HCT116 (cell line): Measurements from ENCODE around the gene CACNA1E. TPM values are rescaled to one million over a fixed set of nuclear protein-coding genes. Genes with fewer than 3 reads are reported as not detected.

Experiments used
- ATAC-seq: fragments of 200-7000 bp; cut with Tn5 transposase; 2 replicates; pipeline ENCODE4 v1.9.1; 2020; ENCODE audit warnings: mild to moderate bottlenecking, moderate library complexity
- BruUV-seq: library from RNA; stranded (reverse); fragments of 400-500 nt; replicated peaks from 2 replicates; lab custom pipeline; 2021; lab: Mats Ljungman, UMichigan
- CTCF ChIA-PET: fragments of 300-600 bp; sonication (Branson Sonifier 250); formaldehyde crosslinking; loops from one replicate; lab custom pipeline; 2021; ENCODE audit warnings: antibody characterized with exemption; lab: Charles Lee
- POLR2A ChIA-PET: fragments of 300-600, 350-600 bp; sonication (Branson Sonifier 250); formaldehyde crosslinking; loops from one replicate; lab custom pipeline; 2021; ENCODE audit warnings: antibody characterized with exemption; lab: Charles Lee
- RAD21 ChIA-PET, 2 experiments: fragments of 300-600 bp; sonication (Branson Sonifier 250); formaldehyde crosslinking; loops; one replicate each; lab custom pipeline; 2023; ENCODE audit warnings: low total read pairs in 2 of 2; ENCODE audit not compliant: uncharacterized antibody in 2 of 2, unreplicated experiment in 2 of 2, low non-redundant PET in 1 of 2; lab: Charles Lee
- DNase-seq: peaks from one replicate; pipeline ENCODE4 v3.0.0-alpha.2; 2010; ENCODE audit warnings: low read depth, low spot score
- H2AFZ ChIP-seq: fragments of 200-600 bp; shearing (Covaris generic), sonication (generic); 2 replicates; pipeline ENCODE4 v1.6.1; 2017; ENCODE audit warnings: low read depth, mixed run types, mixed read lengths, antibody characterized with exemption, low read length; ENCODE audit not compliant: poor library complexity, severe bottlenecking
- H3K27ac ChIP-seq: 2 replicates; pipeline ENCODE4 v1.5.1; 2012; ENCODE audit warnings: low read depth, low read length
- H3K27me3 ChIP-seq: fragments of 200-600 bp; sonication (generic); 2 replicates; pipeline ENCODE4 v1.6.1; 2016; ENCODE audit warnings: mixed run types, low read length, mixed read lengths; ENCODE audit not compliant: insufficient read depth
- H3K36me3 ChIP-seq, 2 experiments: fragments of 200-500 bp in 1 of 2; fragments of 200-600 bp in 1 of 2; sonication (Bioruptor generic) in 1 of 2; sonication (generic) in 1 of 2; 2 replicates each; pipeline versions ENCODE4 v1.5.1 to v1.6.1; 2014 to 2016; ENCODE audit warnings: low read length in 2 of 2, inconsistent platforms in 1 of 2, mixed read lengths in 1 of 2, mixed run types in 1 of 2; ENCODE audit not compliant: insufficient read depth in 2 of 2, control insufficient read depth in 1 of 2
- H3K4me1 ChIP-seq, 2 experiments: fragments of 200-600 bp in 1 of 2; sonication (generic) in 1 of 2; 2 replicates each; pipeline versions ENCODE4 v1.5.1 to v1.6.1; 2012 to 2017; ENCODE audit warnings: low read length in 2 of 2, inconsistent platforms in 1 of 2, mild to moderate bottlenecking in 1 of 2, mixed read lengths in 1 of 2, mixed run types in 1 of 2, moderate library complexity in 1 of 2; ENCODE audit not compliant: insufficient read depth in 2 of 2, control insufficient read depth in 1 of 2
- H3K4me2 ChIP-seq: fragments of 200-600 bp; sonication (generic); 2 replicates; pipeline ENCODE4 v1.6.1; 2017; ENCODE audit warnings: mixed run types, low read length, mixed read lengths
- H3K4me3 ChIP-seq, 2 experiments: fragments of 200-600 bp in 1 of 2; sonication (generic) in 1 of 2; replicated peaks in 1 of 2; 2 replicates each; pipeline ENCODE4 v1.5.1; 2011 to 2016; ENCODE audit warnings: low read length in 2 of 2, control low read depth in 1 of 2, low read depth in 1 of 2, mild to moderate bottlenecking in 1 of 2, mixed read lengths in 1 of 2, mixed run types in 1 of 2
- H3K79me2 ChIP-seq: fragments of 200-600 bp; sonication (generic); 2 replicates; pipeline ENCODE4 v1.6.1; 2017; ENCODE audit warnings: mild to moderate bottlenecking, mixed run types, low read length, moderate library complexity, mixed read lengths; ENCODE audit not compliant: insufficient read depth
- H3K9ac ChIP-seq: fragments of 200-600 bp; sonication (generic); 2 replicates; pipeline ENCODE4 v1.6.1; 2016; ENCODE audit warnings: low read length, mixed read lengths
- H3K9me2 ChIP-seq: fragments of 200-600 bp; sonication (generic), shearing (Covaris generic); 2 replicates; pipeline ENCODE4 v1.6.1; 2017; ENCODE audit warnings: mixed run types, mild to moderate bottlenecking, moderate library complexity; ENCODE audit not compliant: insufficient read depth
- H3K9me3 ChIP-seq, 2 experiments: fragments of 200-500 bp in 1 of 2; fragments of 200-600 bp in 1 of 2; sonication (Bioruptor generic) in 1 of 2; sonication (generic) in 1 of 2; 2 replicates each; pipeline ENCODE4 v1.6.1; 2014 to 2017; ENCODE audit warnings: low read length in 2 of 2, mixed read lengths in 2 of 2, inconsistent platforms in 1 of 2, low read depth in 1 of 2, mild to moderate bottlenecking in 1 of 2, mixed run types in 1 of 2, moderate library complexity in 1 of 2; ENCODE audit not compliant: control insufficient read depth in 1 of 2, insufficient read depth in 1 of 2
- H4K20me1 ChIP-seq: fragments of 200-600 bp; sonication (generic), shearing (Covaris generic); 2 replicates; pipeline ENCODE4 v1.6.1; 2017; ENCODE audit warnings: mixed run types, mild to moderate bottlenecking, moderate library complexity; ENCODE audit not compliant: insufficient read depth
- CBX3 ChIP-seq: IDR thresholded peaks from 2 replicates; pipeline ENCODE4 v1.6.1; 2012; ENCODE audit warnings: low read depth
- CEBPB ChIP-seq: IDR thresholded peaks from 2 replicates; pipeline ENCODE4 v1.6.1; 2012; ENCODE audit warnings: low read depth
- CTCF ChIP-seq, 3 experiments: fragments of 200-600 bp in 1 of 3; sonication (generic) in 1 of 3; IDR thresholded peaks in 2 of 3; conservative IDR thresholded peaks in 1 of 3; 2 replicates each; pipeline ENCODE4 v1.5.1; 2012 to 2017; ENCODE audit warnings: low read depth in 2 of 3, low read length in 2 of 3, antibody characterized with exemption in 1 of 3, borderline replicate concordance in 1 of 3, control low read depth in 1 of 3, mild to moderate bottlenecking in 1 of 3, mixed read lengths in 1 of 3, mixed run types in 1 of 3, moderate library complexity in 1 of 3; ENCODE audit not compliant: insufficient read depth in 1 of 3
- EGR1 ChIP-seq: IDR thresholded peaks from 2 replicates; pipeline ENCODE4 v1.6.1; 2012; ENCODE audit warnings: low read depth
- EZH2 ChIP-seq: fragments of 200-600 bp; sonication (generic); IDR thresholded peaks from 2 replicates; pipeline ENCODE4 v1.6.1; 2017; ENCODE audit warnings: antibody characterized with exemption, mixed run types
- EZH2phosphoT487 ChIP-seq: fragments of 200-600 bp; IDR thresholded peaks from 2 replicates; pipeline ENCODE4 v1.6.1; 2018; ENCODE audit warnings: antibody characterized with exemption, borderline replicate concordance
- POLR2AphosphoS5 ChIP-seq: IDR thresholded peaks from 2 replicates; pipeline ENCODE4 v1.6.1; 2011; ENCODE audit warnings: mild to moderate bottlenecking, low read depth, low read length, moderate library complexity
- SIN3A ChIP-seq: IDR thresholded peaks from 2 replicates; pipeline ENCODE4 v1.6.1; 2012; ENCODE audit warnings: low read depth
- SP1 ChIP-seq: IDR thresholded peaks from 2 replicates; pipeline ENCODE4 v1.6.1; 2012; ENCODE audit warnings: low read depth
- SRF ChIP-seq: IDR thresholded peaks from 2 replicates; pipeline ENCODE4 v1.6.1; 2012; ENCODE audit warnings: low read depth
- TCF7L2 ChIP-seq: IDR thresholded peaks from 2 replicates; pipeline ENCODE4 v1.7.0; 2011; ENCODE audit warnings: borderline replicate concordance, inconsistent platforms; ENCODE audit not compliant: insufficient read depth, insufficient read length; ENCODE audit errors: extremely low read depth
- YY1 ChIP-seq: IDR thresholded peaks from 2 replicates; pipeline ENCODE4 v1.6.1; 2011; ENCODE audit warnings: low read length, low read depth, moderate library complexity, mild to moderate bottlenecking; ENCODE audit not compliant: insufficient replicate concordance; ENCODE audit errors: extremely low read depth
- ZBTB33 ChIP-seq: IDR thresholded peaks from 2 replicates; pipeline ENCODE4 v1.6.1; 2011; ENCODE audit warnings: mild to moderate bottlenecking, low read length, moderate library complexity; ENCODE audit not compliant: insufficient replicate concordance; ENCODE audit errors: extremely low read depth
- ZNF274 ChIP-seq: fragments of 200-500 bp; sonication (Bioruptor generic); IDR thresholded peaks from 2 replicates; pipeline ENCODE4 v1.6.1; 2014; ENCODE audit warnings: mild to moderate bottlenecking, low read depth, low read length, inconsistent platforms
- intact Hi-C: fragments of 100-400 bp; cut with micrococcal nuclease; formaldehyde crosslinking; loops from 2 replicates; pipeline ENCODE4 v1.10.0; 2022
- total RNA-seq: library from RNA; stranded (reverse); gene quantifications from one replicate; pipeline ENCODE4 v1.2.1, GENCODE V29; 2021; ENCODE audit not compliant: unreplicated experiment
- TF ChIP-seq, protein P1 (sequence below): IDR thresholded peaks from 2 replicates; pipeline ENCODE4 v1.6.1; 2012

The CACNA1E gene
- total RNA-seq, 1 experiment from 2014 or later, result 0.02 TPM

DNA sequence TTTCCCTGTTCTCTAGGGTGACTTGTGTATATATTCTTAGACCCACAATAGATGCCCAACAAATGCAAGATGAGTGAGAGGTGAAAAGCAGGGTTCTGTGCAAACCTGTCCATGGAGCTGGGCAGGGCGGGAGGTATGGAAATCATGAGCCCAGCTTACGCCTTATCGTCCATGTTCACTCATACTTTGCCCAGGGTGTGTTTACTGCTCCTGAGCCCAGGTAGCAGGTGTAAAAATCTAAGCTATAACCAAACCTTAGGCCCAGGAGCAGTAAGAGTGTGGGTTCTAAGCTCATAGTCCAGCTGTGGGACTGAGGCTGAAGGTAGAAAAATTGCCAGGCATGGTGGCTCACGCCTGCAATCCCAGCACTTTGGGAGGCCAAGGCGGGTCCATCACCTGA, 48.1 kb downstream of the CACNA1E start:
- H3K9me3 ChIP-seq, result no peaks in the 10 kb centered on the region
- TF ChIP-seq EGR1 (no peak), SIN3A (no peak)
- TF ChIP-seq, all 23 proteins: peak for 0
- no peak overlapping the region for H3K27ac ChIP-seq
- H3K27me3 ChIP-seq, result peaks cover 14% of the 10 kb centered on the region
- H3K79me2 ChIP-seq, result no peaks in the 10 kb centered on the region
- BruUV-seq, result no TSS peak
- H2AFZ ChIP-seq, result no peak overlapping the region
- H3K9ac ChIP-seq, result no peak overlapping the region
- no peaks in the 10 kb centered on the region for H3K4me1 ChIP-seq
- H3K9me2 ChIP-seq, result no peaks in the 10 kb centered on the region
- H3K4me2 ChIP-seq, result no peak overlapping the region
- H3K4me3 ChIP-seq, result no peak overlapping the region
- CTCF ChIA-PET, result no interaction called here
- no peak for DNase-seq
- no peaks in the 10 kb centered on the region for H4K20me1 ChIP-seq
- RAD21 ChIA-PET, result no interaction called here
- intact Hi-C loops, result no loop called here
- POLR2A ChIA-PET, result no interaction called here
- ATAC-seq, result no peak
- H3K36me3 ChIP-seq, result no peaks in the 10 kb centered on the region

DNA sequence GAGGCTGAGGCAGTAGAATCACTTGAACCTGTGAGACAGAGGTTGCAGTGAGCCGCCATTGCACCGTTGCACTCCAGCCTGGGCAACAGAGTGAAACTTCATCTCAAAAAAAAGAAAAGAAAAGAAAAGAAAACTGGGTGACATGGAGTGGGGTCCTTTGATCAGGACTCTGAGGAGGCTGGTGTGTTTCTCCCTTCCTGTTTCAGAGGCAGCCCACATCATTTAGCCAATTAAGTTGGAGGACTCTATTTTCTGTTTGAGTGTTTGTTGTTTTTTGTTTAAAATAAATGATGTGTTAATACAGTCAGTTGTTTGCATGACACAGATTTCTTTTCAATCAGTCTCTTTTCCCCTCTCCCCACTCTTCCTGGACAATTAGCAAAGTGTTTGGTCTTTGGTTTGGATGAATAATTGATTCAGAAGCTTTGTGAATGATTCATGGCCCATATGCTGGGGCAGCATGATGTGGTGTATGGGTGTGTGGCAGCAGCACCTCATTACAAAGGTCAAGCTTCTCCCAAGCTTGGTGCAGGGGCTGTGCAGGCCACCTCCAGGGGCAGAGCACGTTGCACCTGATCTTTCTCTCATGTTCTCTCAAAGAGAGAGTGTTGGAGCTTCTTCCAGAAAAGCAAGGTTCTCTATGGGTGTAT, 48.8 kb downstream of the CACNA1E start:
- no peak overlapping the region for H3K4me3 ChIP-seq
- intact Hi-C loops, result no loop called here
- no peak overlapping the region for H2AFZ ChIP-seq
- no peak for ATAC-seq
- BruUV-seq, result no TSS peak
- no peaks in the 10 kb centered on the region for H4K20me1 ChIP-seq
- no peaks in the 10 kb centered on the region for H3K4me1 ChIP-seq
- H3K9me3 ChIP-seq, result no peaks in the 10 kb centered on the region
- H3K9me2 ChIP-seq, result no peaks in the 10 kb centered on the region
- H3K4me2 ChIP-seq, result no peak overlapping the region
- H3K9ac ChIP-seq, result no peak overlapping the region
- H3K27me3 ChIP-seq, result peaks cover 13% of the 10 kb centered on the region
- H3K79me2 ChIP-seq, result no peaks in the 10 kb centered on the region
- RAD21 ChIA-PET, result no interaction called here
- DNase-seq, result no peak
- CTCF ChIA-PET, result no interaction called here
- no peaks in the 10 kb centered on the region for H3K36me3 ChIP-seq
- POLR2A ChIA-PET, result no interaction called here
- no peak overlapping the region for H3K27ac ChIP-seq
- TF ChIP-seq EZH2phosphoT487, result no peak
- TF ChIP-seq CEBPB, result no peak
- TF ChIP-seq SP1, result no peak
- no peak for TF ChIP-seq POLR2AphosphoS5
- TF ChIP-seq ZBTB33, result no peak
- no peak for TF ChIP-seq YY1
- no peak for TF ChIP-seq CBX3
- no peak for TF ChIP-seq EZH2
- TF ChIP-seq TCF7L2, result no peak
- no peak for TF ChIP-seq SRF
- TF ChIP-seq, protein P1, sequence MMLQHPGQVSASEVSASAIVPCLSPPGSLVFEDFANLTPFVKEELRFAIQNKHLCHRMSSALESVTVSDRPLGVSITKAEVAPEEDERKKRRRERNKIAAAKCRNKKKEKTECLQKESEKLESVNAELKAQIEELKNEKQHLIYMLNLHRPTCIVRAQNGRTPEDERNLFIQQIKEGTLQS, result no peak
- TF ChIP-seq EGR1, result no peak
- TF ChIP-seq CTCF (IDR thresholded peaks at IDR 0.05 in 2 of 3, conservative IDR thresholded peaks at IDR 0.05 in 1 of 3; ENCODE audit: borderline replicate concordance in 1 of 3, insufficient read depth in 1 of 3, low read depth in 2 of 3, low read length in 2 of 3), result no peak
- no peak for TF ChIP-seq ZNF274
